Trophoblast cell (in vitro differentiated cells and primary cell): Measurements from ENCODE around the gene CREBZF.

ENCODE experiments used
- DNase-seq, 2 donors: peaks; one replicate each; pipeline ENCODE4 v3.0.0-alpha.2; 2016
- H2AFZ ChIP-seq: 2 replicates; pipeline ENCODE4 v1.6.1; 2013; ENCODE audit warnings: low read length, moderate library complexity, mild to moderate bottlenecking; ENCODE audit not compliant: insufficient read depth, poor library complexity
- H2AK5ac ChIP-seq: 2 replicates; pipeline ENCODE4 v1.6.1; 2013; ENCODE audit warnings: mild to moderate bottlenecking, low read length
- H2BK120ac ChIP-seq: 2 replicates; pipeline ENCODE4 v1.6.1; 2013; ENCODE audit warnings: low read length, mild to moderate bottlenecking, moderate library complexity; ENCODE audit not compliant: insufficient read depth, poor library complexity
- H2BK12ac ChIP-seq: 2 replicates; pipeline ENCODE4 v1.6.1; 2013; ENCODE audit warnings: mild to moderate bottlenecking, low read length, moderate library complexity
- H2BK5ac ChIP-seq: 2 replicates; pipeline ENCODE4 v1.6.1; 2013; ENCODE audit warnings: low read length, low read depth, moderate library complexity, mild to moderate bottlenecking; ENCODE audit not compliant: poor library complexity
- H3K14ac ChIP-seq: 2 replicates; pipeline ENCODE4 v1.6.1; 2013; ENCODE audit warnings: mild to moderate bottlenecking, low read length
- H3K18ac ChIP-seq: 2 replicates; pipeline ENCODE4 v1.6.1; 2013; ENCODE audit warnings: mild to moderate bottlenecking, low read length
- H3K23ac ChIP-seq: 2 replicates; pipeline ENCODE4 v1.6.1; 2013; ENCODE audit warnings: low read length
- H3K27ac ChIP-seq: 2 replicates; pipeline ENCODE4 v1.5.1; 2013; ENCODE audit warnings: low read depth, mild to moderate bottlenecking, inconsistent platforms, low read length, moderate library complexity
- H3K27me3 ChIP-seq: 2 replicates; pipeline ENCODE4 v1.6.1; 2013; ENCODE audit warnings: inconsistent platforms, mild to moderate bottlenecking, low read length, moderate library complexity; ENCODE audit not compliant: insufficient read depth
- H3K36me3 ChIP-seq, 2 experiments: 1 replicate in 1 of 2; 2 replicates in 1 of 2; pipeline ENCODE4 v1.6.1; 2013; ENCODE audit warnings: low read length in 2 of 2, mild to moderate bottlenecking in 2 of 2, moderate library complexity in 1 of 2; ENCODE audit not compliant: insufficient read depth in 2 of 2, control insufficient read depth in 1 of 2
- H3K4ac ChIP-seq: 2 replicates; pipeline ENCODE4 v1.6.1; 2013; ENCODE audit warnings: low read depth, mild to moderate bottlenecking, low read length, moderate library complexity
- H3K4me1 ChIP-seq, 2 experiments: 1 replicate in 1 of 2; 2 replicates in 1 of 2; pipeline ENCODE4 v1.6.1; 2013; ENCODE audit warnings: low read length in 2 of 2, mild to moderate bottlenecking in 2 of 2, moderate library complexity in 1 of 2; ENCODE audit not compliant: insufficient read depth in 2 of 2, control insufficient read depth in 1 of 2
- H3K4me2 ChIP-seq: 2 replicates; pipeline ENCODE4 v1.6.1; 2013; ENCODE audit warnings: inconsistent platforms, mild to moderate bottlenecking, low read length, moderate library complexity
- H3K4me3 ChIP-seq: 2 replicates; pipeline ENCODE4 v1.5.1; 2013; ENCODE audit warnings: mild to moderate bottlenecking, low read depth, low read length, inconsistent platforms
- H3K79me1 ChIP-seq: one replicate; pipeline ENCODE4 v1.6.1; 2013; ENCODE audit warnings: low read length
- H3K79me2 ChIP-seq: 2 replicates; pipeline ENCODE4 v1.6.1; 2013; ENCODE audit warnings: low read length, mild to moderate bottlenecking; ENCODE audit not compliant: control insufficient read depth, insufficient read depth, poor library complexity
- H3K9ac ChIP-seq: 2 replicates; pipeline ENCODE4 v1.6.1; 2013; ENCODE audit warnings: mild to moderate bottlenecking, low read length
- H3K9me3 ChIP-seq: 2 replicates; pipeline ENCODE4 v1.6.1; 2013; ENCODE audit warnings: low read depth, mild to moderate bottlenecking, control low read depth, inconsistent platforms, low read length; ENCODE audit not compliant: insufficient read depth
- H4K12ac ChIP-seq: 2 replicates; pipeline ENCODE4 v1.6.1; 2013; ENCODE audit warnings: low read depth, mild to moderate bottlenecking, low read length, moderate library complexity
- H4K8ac ChIP-seq: 2 replicates; pipeline ENCODE4 v1.6.1; 2013; ENCODE audit warnings: low read depth, mild to moderate bottlenecking, low read length, moderate library complexity
- H4K91ac ChIP-seq: one replicate; pipeline ENCODE4 v1.6.1; 2013; ENCODE audit warnings: low read depth, mild to moderate bottlenecking, low read length, moderate library complexity
- WGBS: extraction: QIAGEN DNeasy Blood & Tissue Kit; methylation state at CpG from one replicate; pipeline ENCODE4 v1.1.7; 2013; ENCODE audit warnings: missing lambda C conversion rate; ENCODE audit not compliant: insufficient read length, insufficient coverage; ENCODE audit errors: extremely low coverage; 5-methylcytosine and 5-hydroxymethylcytosine counted together

The CREBZF gene

GRCh38 chr11:85666687-85667086 is 1.8 kb upstream of the CREBZF start:
- Histone ChIP-seq H3K79me1 (peaks cover 11% of the 10 kb centered on the region), H3K14ac (no peak overlapping the region), H3K4me2 (no peak overlapping the region), H3K9me3 (no peaks in the 10 kb centered on the region), H3K23ac (no peak overlapping the region), H3K4me3 (no peak overlapping the region), H3K9ac (no peak overlapping the region), H2BK12ac (no peak overlapping the region), H3K18ac (no peak overlapping the region), H4K8ac (no peak overlapping the region), H4K12ac (no peak overlapping the region), H3K27ac (no peak overlapping the region), H3K4ac (no peak overlapping the region), H3K36me3 (no peaks in the 10 kb centered on the region), H2AK5ac (no peak overlapping the region), H4K91ac (no peak overlapping the region), H3K79me2 (peaks cover 17% of the 10 kb centered on the region), H3K4me1 (no peaks in the 10 kb centered on the region), H3K27me3 (no peaks in the 10 kb centered on the region), H2BK120ac (no peak overlapping the region), H2BK5ac (no peak overlapping the region), H2AFZ (no peak overlapping the region)
- no peak for DNase-seq
- WGBS: no CpG with 5 or more reads among the region's 3 CpGs

DNA sequence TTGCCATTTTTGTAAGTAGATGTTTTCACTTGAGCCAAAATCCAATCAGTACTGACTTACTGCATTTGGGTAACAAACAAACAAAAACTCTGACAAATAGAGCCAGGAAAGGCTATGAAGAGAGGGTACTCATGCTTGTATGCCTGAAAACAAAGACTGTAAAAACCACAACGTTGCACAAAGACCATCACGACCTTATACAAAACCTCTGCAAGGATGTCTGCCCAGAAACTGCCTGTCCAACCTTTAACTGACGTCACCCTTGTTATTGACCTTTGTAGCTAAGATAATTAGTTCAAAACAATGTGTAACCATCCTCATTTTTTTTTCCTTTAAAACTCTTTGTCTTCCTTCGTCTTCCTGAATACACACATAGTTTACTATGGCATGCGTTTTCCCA is 804 bp upstream of the CREBZF start:
- Histone ChIP-seq H2BK12ac (no peak overlapping the region), H3K27ac (no peak overlapping the region), H3K79me1 (peaks cover 11% of the 10 kb centered on the region), H2AK5ac (no peak overlapping the region), H3K23ac (no peak overlapping the region), H3K27me3 (no peaks in the 10 kb centered on the region), H4K8ac (peak overlapping the region; percentile 1), H3K9me3 (no peaks in the 10 kb centered on the region), H3K14ac (no peak overlapping the region), H3K4me3 (no peak overlapping the region), H2BK120ac (no peak overlapping the region), H4K12ac (no peak overlapping the region), H3K4me1 (no peaks in the 10 kb centered on the region), H3K4ac (no peak overlapping the region), H2BK5ac (no peak overlapping the region), H4K91ac (no peak overlapping the region), H3K9ac (no peak overlapping the region), H3K18ac (no peak overlapping the region), H3K36me3 (no peaks in the 10 kb centered on the region), H3K4me2 (no peak overlapping the region), H2AFZ (no peak overlapping the region), H3K79me2 (peaks cover 17% of the 10 kb centered on the region)
- no peak for DNase-seq
- WGBS: no CpG with 5 or more reads among the region's 5 CpGs

DNA sequence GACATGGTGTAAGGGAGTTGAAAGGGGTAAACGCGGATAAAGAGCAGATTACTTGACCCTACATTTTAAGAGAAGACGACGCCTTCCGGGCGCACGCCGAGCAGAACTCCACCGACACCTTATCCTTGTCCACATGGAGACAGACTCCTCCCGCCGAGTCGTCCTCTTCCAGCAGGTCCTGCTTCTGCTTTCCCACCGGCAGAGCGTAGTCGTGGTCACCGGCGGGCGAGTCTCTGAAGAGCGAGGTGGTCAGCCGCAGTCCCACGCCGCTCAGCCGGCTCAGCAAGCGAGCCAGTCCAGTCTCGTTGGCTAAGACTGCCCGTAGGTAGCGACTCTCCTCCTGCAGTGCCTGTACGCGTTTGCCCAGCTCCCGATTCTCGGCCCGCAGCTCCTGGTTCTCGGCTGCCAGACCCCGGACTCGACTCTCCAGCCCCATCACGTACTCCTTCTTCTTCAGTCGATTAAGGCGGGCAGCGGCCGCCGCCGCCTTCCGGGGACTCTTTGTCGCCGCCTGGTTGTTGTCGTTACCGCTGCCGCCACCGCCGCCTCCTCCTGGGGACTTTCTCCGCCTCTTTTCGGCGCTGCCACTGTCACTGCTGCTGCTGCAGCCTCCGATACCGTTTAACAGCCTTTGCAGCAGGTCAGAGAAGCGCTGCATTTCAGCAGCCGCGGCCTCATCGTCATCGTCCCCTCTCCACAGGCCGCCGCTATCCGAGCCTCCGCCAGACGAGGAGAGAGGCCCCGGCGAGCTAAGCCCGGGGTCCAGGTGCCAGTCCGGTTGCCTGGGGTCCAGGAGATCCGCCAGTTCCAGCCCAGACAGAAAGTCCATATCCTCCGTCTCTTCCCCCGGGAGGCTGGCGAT is 945 bp downstream of the CREBZF start:
- Histone ChIP-seq H3K14ac (peak overlapping the region; percentile 93), H3K9ac (peak overlapping the region; percentile 98), H3K9me3 (no peaks in the 10 kb centered on the region), H4K12ac (peak overlapping the region; percentile 92), H3K27ac (peak overlapping the region; percentile 92), H3K4ac (peak overlapping the region; percentile 98), H3K27me3 (no peaks in the 10 kb centered on the region), H3K23ac (no peak overlapping the region), H3K18ac (peak overlapping the region; percentile 19), H2BK5ac (peak overlapping the region; percentile 74), H3K36me3 (no peaks in the 10 kb centered on the region), H3K4me3 (peak overlapping the region; percentile 94), H2AK5ac (peak overlapping the region; percentile 88), H2BK12ac (peak overlapping the region; percentile 10), H3K79me2 (peaks cover 17% of the 10 kb centered on the region), H3K4me1 (no peaks in the 10 kb centered on the region), H4K91ac (peak overlapping the region; percentile 67), H2BK120ac (peak overlapping the region; percentile 89), H3K4me2 (peak overlapping the region; percentile 89), H2AFZ (no peak overlapping the region), H4K8ac (peak overlapping the region; percentile 67), H3K79me1 (peaks cover 11% of the 10 kb centered on the region)
- peak; percentile 71 to 80 for DNase-seq
- WGBS: no CpG with 5 or more reads among the region's 73 CpGs

DNA sequence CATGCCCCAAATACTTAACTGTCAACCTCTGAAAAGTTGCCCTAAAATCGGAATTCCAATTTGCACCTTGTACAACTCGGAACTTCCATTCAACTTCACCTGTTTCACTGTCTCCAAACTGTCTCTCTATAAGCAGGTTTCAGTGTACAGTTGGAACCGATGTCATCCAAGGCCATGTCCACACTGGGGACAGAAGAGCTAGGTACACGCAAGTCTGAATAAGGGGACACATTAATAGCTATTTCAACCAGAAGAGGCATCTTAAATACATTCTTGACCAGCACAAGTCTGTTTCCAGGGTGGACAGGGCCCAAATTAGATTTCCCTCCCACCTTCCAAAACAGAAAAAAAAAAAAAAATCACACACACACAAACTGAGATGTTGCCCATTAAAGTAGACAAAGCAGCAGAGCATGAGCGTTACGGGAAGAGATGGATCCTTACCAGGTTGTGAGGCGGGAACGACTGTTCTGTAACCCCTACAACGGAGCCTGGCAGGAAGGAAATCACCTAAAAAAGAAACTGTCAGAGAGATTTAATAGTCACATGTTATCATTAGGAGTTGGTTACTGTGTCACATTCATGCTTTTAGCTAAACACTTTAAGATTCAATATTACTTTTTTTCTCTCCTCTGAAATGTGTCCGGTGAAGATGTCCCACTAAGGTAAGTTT is 1.7 kb downstream of the CREBZF start:
- H3K9ac ChIP-seq: peak overlapping the region; percentile 98
- no peaks in the 10 kb centered on the region for H3K27me3 ChIP-seq
- no peak overlapping the region for H3K18ac ChIP-seq
- peak overlapping the region; percentile 11 for H3K23ac ChIP-seq
- H3K36me3 ChIP-seq: no peaks in the 10 kb centered on the region
- H3K4me2 ChIP-seq: peak overlapping the region; percentile 89
- no peak overlapping the region for H2BK12ac ChIP-seq
- no peaks in the 10 kb centered on the region for H3K4me1 ChIP-seq
- H3K14ac ChIP-seq: no peak overlapping the region
- DNase-seq: no peak
- H3K79me2 ChIP-seq: peaks cover 17% of the 10 kb centered on the region
- no peak overlapping the region for H3K27ac ChIP-seq
- peaks cover 11% of the 10 kb centered on the region for H3K79me1 ChIP-seq
- H2BK120ac ChIP-seq: no peak overlapping the region
- no peak overlapping the region for H4K12ac ChIP-seq
- no peak overlapping the region for H2AFZ ChIP-seq
- H3K4me3 ChIP-seq: peak overlapping the region; percentile 94
- no peak overlapping the region for H2AK5ac ChIP-seq
- peak overlapping the region; percentile 98 for H3K4ac ChIP-seq
- WGBS: no CpG with 5 or more reads among the region's 10 CpGs
- H4K91ac ChIP-seq: no peak overlapping the region
- H2BK5ac ChIP-seq: no peak overlapping the region
- no peak overlapping the region for H4K8ac ChIP-seq
- H3K9me3 ChIP-seq: no peaks in the 10 kb centered on the region
